PC-3 (cell line): ENCODE data around the gene PLA2G4A. TPM values are rescaled to one million over a fixed set of nuclear protein-coding genes. Genes with fewer than 3 reads are reported as not detected.

Source experiments
- ATAC-seq: fragments of 200-7000 bp; cut with Tn5 transposase; 2 replicates; pipeline ENCODE4 v1.9.1; 2020; ENCODE audit warnings: mild to moderate bottlenecking, moderate library complexity
- BruUV-seq: library from RNA; stranded (reverse); fragments of 400-500 nt; replicated peaks from 2 replicates; lab custom pipeline; 2021; lab: Mats Ljungman, UMichigan
- CTCF ChIA-PET: fragments of 300-600 bp; sonication (Branson Sonifier 250); formaldehyde crosslinking; loops from one replicate; lab custom pipeline; 2022; ENCODE audit warnings: antibody characterized with exemption; lab: Charles Lee
- POLR2A ChIA-PET: fragments of 300-600 bp; sonication (Branson Sonifier 250); formaldehyde crosslinking; loops from one replicate; lab custom pipeline; 2022; ENCODE audit warnings: antibody characterized with exemption; ENCODE audit not compliant: unreplicated experiment; lab: Charles Lee
- DNase-seq: peaks from one replicate; pipeline ENCODE4 v3.0.0-alpha.2; 2015
- H2AFZ ChIP-seq: fragments of 300-600 bp; sonication (generic); 2 replicates; pipeline ENCODE4 v1.6.0; 2016; ENCODE audit warnings: antibody characterized with exemption, low read length
- H3F3A ChIP-seq: fragments of 300-600 bp; sonication (generic); one replicate; pipeline ENCODE4 v1.6.0; 2017; ENCODE audit warnings: antibody characterized with exemption, low read length, control low read depth, mild to moderate bottlenecking; ENCODE audit not compliant: unreplicated experiment
- H3K27ac ChIP-seq: fragments of 300-600 bp; sonication (generic); 2 replicates; pipeline ENCODE4 v1.5.1; 2016; ENCODE audit warnings: mild to moderate bottlenecking, low read length
- H3K27me3 ChIP-seq: fragments of 300-600 bp; sonication (generic); 2 replicates; pipeline ENCODE4 v1.6.1; 2016; ENCODE audit warnings: low read length, mixed read lengths
- H3K36me3 ChIP-seq: fragments of 300-600 bp; sonication (generic); 2 replicates; pipeline ENCODE4 v1.6.1; 2016; ENCODE audit warnings: low read depth, mixed run types, low read length, mixed read lengths
- H3K4me1 ChIP-seq: fragments of 300-600 bp; sonication (generic); 2 replicates; pipeline ENCODE4 v1.5.1; 2016; ENCODE audit warnings: low read length; ENCODE audit not compliant: insufficient read depth
- H3K4me2 ChIP-seq: fragments of 300-600 bp; sonication (generic); 2 replicates; pipeline ENCODE4 v1.6.0; 2016; ENCODE audit warnings: low read length
- H3K4me3 ChIP-seq: fragments of 300-600 bp; sonication (generic); 2 replicates; pipeline ENCODE4 v1.5.1; 2016; ENCODE audit warnings: mild to moderate bottlenecking, low read length, mixed read lengths
- H3K79me2 ChIP-seq: fragments of 300-600 bp; sonication (generic); 2 replicates; pipeline ENCODE4 v1.6.1; 2017; ENCODE audit warnings: low read length, mixed read lengths
- H3K9ac ChIP-seq: fragments of 300-600 bp; sonication (generic); 2 replicates; pipeline ENCODE4 v1.6.0; 2016; ENCODE audit warnings: mild to moderate bottlenecking, low read length
- H3K9me2 ChIP-seq: fragments of 300-600 bp; sonication (generic); replicated peaks from 2 replicates; pipeline ENCODE4 v1.6.1; 2016; ENCODE audit warnings: mixed run types, low read length, mixed read lengths
- H3K9me3 ChIP-seq: fragments of 300-600 bp; sonication (generic); 2 replicates; pipeline ENCODE4 v1.6.1; 2016; ENCODE audit warnings: low read length, mixed read lengths
- H4K20me1 ChIP-seq: fragments of 300-600 bp; sonication (generic); 2 replicates; pipeline ENCODE4 v1.6.1; 2016; ENCODE audit warnings: low read length, mixed read lengths
- CTCF ChIP-seq: fragments of 300-600 bp; sonication (generic); conservative IDR thresholded peaks from 2 replicates; pipeline ENCODE4 v1.5.1; 2017; ENCODE audit warnings: antibody characterized with exemption, low read depth, mild to moderate bottlenecking, low read length
- EZH2 ChIP-seq: fragments of 300-600 bp; sonication (generic); IDR thresholded peaks from one replicate; pipeline ENCODE4 v1.6.1; 2017; ENCODE audit warnings: antibody characterized with exemption, mild to moderate bottlenecking, low read length; ENCODE audit not compliant: unreplicated experiment
- EZH2phosphoT487 ChIP-seq: fragments of 300-600 bp; sonication (generic); IDR thresholded peaks from 2 replicates; pipeline ENCODE4 v1.6.1; 2018; ENCODE audit warnings: mild to moderate bottlenecking, antibody characterized with exemption, low read length, borderline replicate concordance
- intact Hi-C: fragments of 100-400 bp; cut with micrococcal nuclease; formaldehyde crosslinking; loops from 2 replicates; pipeline ENCODE4 v1.9.0; 2023
- total RNA-seq: library from RNA; depleted of rRNA; stranded (reverse); fragments of >200 nt; gene quantifications from 2 replicates; pipeline ENCODE4 v1.2.3, GENCODE V29; 2014

PLA2G4A gene
- total RNA-seq, 1 experiment from 2014 or later: 2.3 TPM

DNA sequence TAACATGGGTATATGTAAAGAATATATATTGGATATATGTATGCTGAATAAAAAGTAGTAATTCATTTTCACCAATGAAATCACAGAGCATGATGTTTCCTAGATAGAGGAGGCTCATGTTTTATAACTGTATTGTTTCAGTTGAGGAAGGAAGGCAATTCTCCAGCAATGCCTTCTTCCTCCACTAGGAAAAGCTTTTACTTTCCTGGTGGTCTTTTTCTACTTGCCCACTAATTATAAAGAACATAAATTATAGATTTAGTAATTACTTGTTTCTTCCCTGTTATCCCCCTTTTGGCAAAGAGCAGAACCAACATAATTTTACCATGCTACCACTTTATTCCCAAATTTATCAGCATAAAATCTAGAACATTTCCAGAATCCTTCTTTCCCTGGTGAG is 159.0 kb downstream of the PLA2G4A start:
- H3K79me2 ChIP-seq: no peaks in the 10 kb centered on the region
- no peaks in the 10 kb centered on the region for H3K9me3 ChIP-seq
- ATAC-seq: no peak
- no peak overlapping the region for H2AFZ ChIP-seq
- no peak overlapping the region for H3K27ac ChIP-seq
- H3K9ac ChIP-seq: no peak overlapping the region
- H3K4me2 ChIP-seq: no peak overlapping the region
- H3K27me3 ChIP-seq: no peaks in the 10 kb centered on the region
- H3K9me2 ChIP-seq: no peaks in the 10 kb centered on the region
- ChIA-PET CTCF (no interaction called here), POLR2A (no interaction called here)
- TF ChIP-seq CTCF: 0 out of 2 replicates have a peak, but pooled peaks have one; percentile 25
- TF ChIP-seq EZH2phosphoT487: no peak
- no peaks in the 10 kb centered on the region for H3K4me1 ChIP-seq
- no TSS peak for BruUV-seq
- intact Hi-C loops: loop anchor here (5.0 to 10.0 kb wide), 2 partner anchors 180 to 583 kb away; no protein-coding TSS in a partner anchor
- H4K20me1 ChIP-seq: no peaks in the 10 kb centered on the region
- H3K36me3 ChIP-seq: no peaks in the 10 kb centered on the region
- no peak overlapping the region for H3K4me3 ChIP-seq
- H3F3A ChIP-seq: no peaks in the 10 kb centered on the region
- DNase-seq: no peak

DNA sequence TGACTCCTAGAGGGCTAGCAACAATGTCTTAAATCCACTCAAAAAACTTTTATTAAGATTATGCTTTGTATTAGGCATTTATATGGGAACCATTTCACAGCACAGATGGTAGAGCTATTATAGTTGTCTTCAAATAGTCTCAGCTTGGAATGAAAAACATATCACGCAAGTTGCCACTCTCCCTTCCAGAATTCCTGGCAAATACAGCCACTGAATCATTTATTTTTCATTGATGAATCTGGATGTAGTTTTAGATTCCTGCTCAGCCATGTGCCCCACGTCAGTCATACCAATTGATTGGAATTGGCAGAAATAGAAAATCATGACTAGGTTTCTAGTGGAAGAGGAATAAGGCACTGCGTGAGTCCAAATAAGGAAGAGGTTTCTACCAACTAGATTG is 165.2 kb downstream of the PLA2G4A start:
- POLR2A ChIA-PET: no interaction called here
- Histone ChIP-seq H3K27me3 (no peaks in the 10 kb centered on the region), H3K9ac (no peak overlapping the region), H3K4me1 (no peaks in the 10 kb centered on the region), H3K36me3 (no peaks in the 10 kb centered on the region), H3K79me2 (no peaks in the 10 kb centered on the region), H4K20me1 (no peaks in the 10 kb centered on the region), H3F3A (no peaks in the 10 kb centered on the region), H3K4me3 (no peak overlapping the region), H3K9me2 (no peaks in the 10 kb centered on the region), H2AFZ (no peak overlapping the region), H3K4me2 (no peak overlapping the region), H3K9me3 (no peaks in the 10 kb centered on the region), H3K27ac (no peak overlapping the region)
- no TSS peak for BruUV-seq
- CTCF ChIA-PET: no interaction called here
- TF ChIP-seq EZH2 (no peak), CTCF (no peak)
- ATAC-seq (no peak), DNase-seq (no peak)
- intact Hi-C loops: no loop called here

DNA sequence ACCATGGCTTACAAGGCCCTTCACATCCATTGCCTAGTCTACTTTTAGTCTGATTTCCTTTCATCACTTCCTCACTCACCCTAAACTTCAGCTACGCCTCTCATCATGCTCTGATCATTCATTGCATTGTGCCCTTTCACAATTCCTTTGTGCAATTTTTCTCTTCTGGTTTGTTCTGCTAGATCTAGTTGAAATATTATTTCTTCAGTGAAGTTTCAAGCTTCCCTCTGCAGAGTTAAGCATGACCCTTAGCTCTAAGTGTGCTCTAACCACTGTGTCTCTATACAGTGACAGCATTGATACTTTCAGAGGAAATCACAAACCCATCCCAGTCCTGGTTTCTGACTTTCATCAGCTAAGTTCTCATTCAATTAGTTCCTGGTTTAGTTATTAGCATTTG is 166.1 kb downstream of the PLA2G4A start:
- no peaks in the 10 kb centered on the region for H4K20me1 ChIP-seq
- H2AFZ ChIP-seq: no peak overlapping the region
- H3K36me3 ChIP-seq: no peaks in the 10 kb centered on the region
- no peaks in the 10 kb centered on the region for H3K27me3 ChIP-seq
- ATAC-seq: no peak
- no peaks in the 10 kb centered on the region for H3K9me2 ChIP-seq
- BruUV-seq: no TSS peak
- H3K4me3 ChIP-seq: no peak overlapping the region
- H3K4me1 ChIP-seq: no peaks in the 10 kb centered on the region
- no peak overlapping the region for H3K4me2 ChIP-seq
- H3K9ac ChIP-seq: no peak overlapping the region
- intact Hi-C loops: no loop called here
- CTCF ChIA-PET: no interaction called here
- no peak overlapping the region for H3K27ac ChIP-seq
- no peaks in the 10 kb centered on the region for H3K79me2 ChIP-seq
- TF ChIP-seq CTCF (no peak), EZH2 (no peak), EZH2phosphoT487 (no peak)
- no peaks in the 10 kb centered on the region for H3K9me3 ChIP-seq
- no peaks in the 10 kb centered on the region for H3F3A ChIP-seq
- DNase-seq: no peak
- POLR2A ChIA-PET: no interaction called here
